Measurements from ENCODE around the gene DEPDC1B. TPM values are rescaled to one million over a fixed set of nuclear protein-coding genes. Genes with fewer than 3 reads are reported as not detected.

DEPDC1B gene, protein sequence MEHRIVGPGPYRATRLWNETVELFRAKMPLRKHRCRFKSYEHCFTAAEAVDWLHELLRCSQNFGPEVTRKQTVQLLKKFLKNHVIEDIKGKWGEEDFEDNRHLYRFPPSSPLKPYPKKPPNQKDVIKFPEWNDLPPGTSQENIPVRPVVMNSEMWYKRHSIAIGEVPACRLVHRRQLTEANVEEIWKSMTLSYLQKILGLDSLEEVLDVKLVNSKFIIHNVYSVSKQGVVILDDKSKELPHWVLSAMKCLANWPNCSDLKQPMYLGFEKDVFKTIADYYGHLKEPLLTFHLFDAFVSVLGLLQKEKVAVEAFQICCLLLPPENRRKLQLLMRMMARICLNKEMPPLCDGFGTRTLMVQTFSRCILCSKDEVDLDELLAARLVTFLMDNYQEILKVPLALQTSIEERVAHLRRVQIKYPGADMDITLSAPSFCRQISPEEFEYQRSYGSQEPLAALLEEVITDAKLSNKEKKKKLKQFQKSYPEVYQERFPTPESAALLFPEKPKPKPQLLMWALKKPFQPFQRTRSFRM
- 4.2 and 20.7 TPM in 2 replicates for total RNA-seq

DNA sequence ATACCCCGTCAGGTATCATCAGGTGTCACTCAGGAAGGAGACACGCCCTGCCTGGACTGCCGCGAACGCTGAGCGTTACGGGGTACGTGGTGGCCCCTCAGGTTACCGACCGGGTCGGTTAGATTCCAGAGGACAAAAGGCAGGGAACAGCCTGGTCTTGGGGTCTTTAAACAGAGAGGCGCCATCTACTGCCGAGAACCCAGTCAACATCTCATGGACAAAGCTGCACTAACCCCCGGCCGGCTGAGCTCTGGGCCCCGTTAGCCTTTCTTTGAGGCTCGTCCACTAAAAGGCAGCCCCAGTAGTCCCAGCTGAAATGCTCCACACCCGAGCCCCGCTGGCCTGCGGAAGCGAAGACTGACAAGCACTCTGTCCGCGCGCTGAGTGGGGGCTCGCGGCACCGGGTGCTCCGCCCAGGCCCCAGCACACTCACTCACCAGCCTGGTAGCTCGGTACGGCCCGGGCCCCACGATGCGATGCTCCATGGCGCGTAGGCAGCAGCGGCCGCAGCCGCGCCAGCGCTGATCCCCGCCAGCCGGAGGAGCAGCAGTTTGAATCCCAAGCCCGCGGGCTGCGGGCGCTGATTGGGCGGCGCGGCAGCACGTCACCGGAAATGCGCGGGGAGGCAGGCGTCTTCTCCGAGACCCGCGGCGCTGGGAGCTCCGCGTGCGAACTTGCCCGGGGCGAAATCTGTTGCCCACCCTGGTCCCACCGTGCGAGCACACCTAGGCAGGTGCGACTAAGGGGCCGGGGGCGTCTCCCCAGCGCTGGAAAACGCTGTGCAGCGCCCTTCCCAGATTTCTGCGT is at the start of gene DEPDC1B:
Gene DEPDC1B (minus strand): TSS at position 558 of the 807 bp plus-strand sequence. CDS start 73 bp downstream, at position 485.

Other genes with a start within 250 kb of the DEPDC1B start
- gene ELOVL7, start 144.1 kb upstream of the DEPDC1B start, total RNA-seq: under 0.01 and 0.11 TPM in 2 replicates
- gene ERCC8, start 244.9 kb upstream of the DEPDC1B start, total RNA-seq: 21.4 and 25.8 TPM in 2 replicates
- 39.1 and 44.2 TPM in 2 replicates for gene NDUFAF2, start 245.0 kb upstream of the DEPDC1B start, total RNA-seq

Measured in uterine smooth muscle cell (primary cell).